HG03565 (cell line): ENCODE data around the gene OSBPL10.
"Not testable (repeated sequence)": the region's sequence is repeated elsewhere in the genome, so short reads cannot be mapped to it uniquely, and the experiment has no call there.

ENCODE experiments used
- ATAC-seq: cut with Tn5 transposase; IDR thresholded peaks from one replicate; pipeline ENCODE4 v1.9.1; 2021; ENCODE audit warnings: mild to moderate bottlenecking, moderate library complexity; ENCODE audit not compliant: unreplicated experiment

Gene OSBPL10

GRCh38 chr3:31995026-31995425, 14.0 kb upstream of the OSBPL10 start:
- not testable (repeated sequence) for ATAC-seq

GRCh38 chr3:31993843-31994242, 12.8 kb upstream of the OSBPL10 start:
- no peak for ATAC-seq

- not testable (repeated sequence) for ATAC-seq
These were observed 11.9 kb upstream of the OSBPL10 start for GRCh38 chr3:31992995-31993394.

- ATAC-seq = no peak
These were observed 7.2 kb upstream of the OSBPL10 start for GRCh38 chr3:31988271-31988670.

GRCh38 chr3:31985831-31986230, 4.8 kb upstream of the OSBPL10 start:
- ATAC-seq = no peak

GRCh38 chr3:31984321-31984720, 3.3 kb upstream of the OSBPL10 start:
- no peak for ATAC-seq

- ATAC-seq = no peak
These were observed 394 bp downstream of the OSBPL10 start for GRCh38 chr3:31980530-31981205.

- ATAC-seq = peak; percentile 61
These were observed 1.9 kb downstream of the OSBPL10 start for GRCh38 chr3:31979001-31979697.

GRCh38 chr3:31978553-31978952, 2.5 kb downstream of the OSBPL10 start:
- no peak for ATAC-seq

- no peak for ATAC-seq
These were observed 3.3 kb downstream of the OSBPL10 start for GRCh38 chr3:31977736-31978135.

- ATAC-seq = no peak
These were observed 4.8 kb downstream of the OSBPL10 start for GRCh38 chr3:31976302-31976701.

GRCh38 chr3:31974964-31975363, 6.1 kb downstream of the OSBPL10 start:
- no peak for ATAC-seq

GRCh38 chr3:31974471-31974870, 6.6 kb downstream of the OSBPL10 start:
- ATAC-seq = no peak

GRCh38 chr3:31973837-31974236, 7.2 kb downstream of the OSBPL10 start:
- ATAC-seq = no peak

- ATAC-seq = no peak
These were observed 8.0 kb downstream of the OSBPL10 start for GRCh38 chr3:31973081-31973480.

- ATAC-seq = no peak
These were observed 9.5 kb downstream of the OSBPL10 start for GRCh38 chr3:31971607-31972006.

GRCh38 chr3:31968927-31969418, 12.1 kb downstream of the OSBPL10 start:
- ATAC-seq = no peak

GRCh38 chr3:31968369-31968926, 12.6 kb downstream of the OSBPL10 start:
- ATAC-seq = no peak

GRCh38 chr3:31967592-31967991, 13.5 kb downstream of the OSBPL10 start:
- no peak for ATAC-seq

- no peak for ATAC-seq
These were observed 14.0 kb downstream of the OSBPL10 start for GRCh38 chr3:31966978-31967591.

- ATAC-seq = no peak
These were observed 18.3 kb downstream of the OSBPL10 start for GRCh38 chr3:31962801-31963205.
